ENCODE results near the gene RAB6B. TPM values are rescaled to one million over a fixed set of nuclear protein-coding genes. Genes with fewer than 3 reads are reported as not detected.

Gene RAB6B
- total RNA-seq, 2 donors from 2014 or later, result 3.3 to 8.3 TPM

- DNase-seq, result no peak
- ATAC-seq, result no peak
- intact Hi-C loops (cut with DNase I, micrococcal nuclease), result no loop called here
Measured at GRCh38 chr3:133851266-133851906, 44.3 kb downstream of the RAB6B start.

DNA sequence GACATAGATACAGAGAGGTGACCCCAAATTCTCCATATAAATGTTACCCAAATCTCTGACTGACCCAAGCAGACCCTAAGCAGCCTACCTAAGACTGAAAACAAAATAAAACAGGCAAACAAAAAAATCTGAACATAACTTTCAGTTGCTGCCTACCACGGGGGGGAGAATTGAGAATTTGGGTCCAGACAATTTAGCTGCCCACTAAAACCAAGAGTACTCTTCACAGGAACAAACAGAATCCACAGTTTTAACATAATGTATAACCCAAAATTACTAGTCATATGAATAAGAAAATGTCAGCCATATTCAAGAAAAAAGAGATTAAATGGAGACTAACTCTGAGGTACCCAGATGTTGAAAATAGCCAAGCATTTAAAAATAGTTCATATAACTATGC, 45.6 kb downstream of the RAB6B start:
- ATAC-seq (no peak), DNase-seq (no peak)
- intact Hi-C loops (cut with DNase I, micrococcal nuclease), result no loop called here

- ATAC-seq (no peak), DNase-seq (no peak)
- intact Hi-C loops (cut with DNase I, micrococcal nuclease), result no loop called here
Measured at GRCh38 chr3:133849346-133849745, 46.3 kb downstream of the RAB6B start.

DNA sequence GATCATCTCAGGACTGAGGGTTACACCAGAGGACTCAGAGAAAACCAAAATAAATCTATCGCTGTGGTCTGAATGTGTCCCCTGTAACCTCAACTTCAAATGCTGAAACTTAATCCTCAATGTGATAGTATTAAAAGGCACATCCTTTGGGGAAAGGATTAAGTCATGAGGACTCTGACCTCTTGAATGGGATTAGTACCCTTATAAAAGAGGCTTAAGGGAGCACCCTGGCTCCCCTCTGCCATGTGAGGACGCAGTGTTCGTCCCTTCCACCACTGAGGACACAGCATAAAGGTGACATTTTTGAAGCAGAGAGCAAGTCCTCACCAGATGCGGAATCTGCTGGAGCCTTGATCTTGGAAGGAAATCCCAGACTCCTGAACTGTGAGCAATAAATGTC, 50.6 kb downstream of the RAB6B start:
- intact Hi-C loops (cut with DNase I, micrococcal nuclease), result no loop called here
- ATAC-seq, result no peak
- DNase-seq, result no peak

DNA sequence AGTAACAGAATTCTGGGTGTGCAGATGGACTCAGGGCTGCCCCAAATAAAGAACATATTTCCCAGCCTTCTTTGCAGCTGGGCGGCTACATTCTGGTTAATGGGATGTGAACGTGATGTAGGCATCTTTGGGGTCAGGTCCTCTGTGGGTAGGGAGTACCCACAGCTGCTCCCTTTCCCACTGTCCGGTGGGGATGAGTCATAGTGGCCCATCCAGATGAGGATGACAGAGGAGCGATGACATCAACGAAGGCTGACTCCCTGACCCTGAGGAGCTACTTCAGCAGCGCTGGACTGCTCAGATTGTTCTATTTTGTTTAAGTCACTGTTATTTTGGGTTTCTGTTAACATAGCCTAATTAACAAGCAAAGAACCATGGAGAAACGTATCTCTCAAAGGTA, 52.0 kb downstream of the RAB6B start:
- DNase-seq (no peak), ATAC-seq (no peak)
- intact Hi-C loops (cut with DNase I, micrococcal nuclease), result no loop called here

- no peak for ATAC-seq
- intact Hi-C loops (cut with DNase I, micrococcal nuclease), result no loop called here
- DNase-seq, result no peak
Measured at GRCh38 chr3:133842158-133842557, 53.5 kb downstream of the RAB6B start.

GRCh38 chr3:133841196-133841595, 54.5 kb downstream of the RAB6B start:
- DNase-seq (no peak), ATAC-seq (no peak)
- intact Hi-C loops (cut with DNase I, micrococcal nuclease), result no loop called here

- DNase-seq, result no peak
- intact Hi-C loops (cut with DNase I, micrococcal nuclease), result no loop called here
Measured at GRCh38 chr3:133840767-133841166, 54.9 kb downstream of the RAB6B start.

GRCh38 chr3:133840055-133840737, 55.5 kb downstream of the RAB6B start:
- intact Hi-C loops (cut with DNase I, micrococcal nuclease), result no loop called here
- DNase-seq (no peak), ATAC-seq (no peak)

More at GRCh38 chr3:133840767-133841166, 54.9 kb downstream of the RAB6B start:
- no peak for ATAC-seq

GRCh38 chr3:133838916-133839800, 56.5 kb downstream of the RAB6B start:
- intact Hi-C loops (cut with DNase I, micrococcal nuclease), result no loop called here
- no peak for DNase-seq
- no peak for ATAC-seq

- DNase-seq, result no peak
- no peak for ATAC-seq
- intact Hi-C loops (cut with DNase I, micrococcal nuclease), result no loop called here
Measured at GRCh38 chr3:133838296-133838789, 57.3 kb downstream of the RAB6B start.

- intact Hi-C loops (cut with DNase I, micrococcal nuclease), result no loop called here
Measured at GRCh38 chr3:133837487-133838295, 58.0 kb downstream of the RAB6B start.

DNA sequence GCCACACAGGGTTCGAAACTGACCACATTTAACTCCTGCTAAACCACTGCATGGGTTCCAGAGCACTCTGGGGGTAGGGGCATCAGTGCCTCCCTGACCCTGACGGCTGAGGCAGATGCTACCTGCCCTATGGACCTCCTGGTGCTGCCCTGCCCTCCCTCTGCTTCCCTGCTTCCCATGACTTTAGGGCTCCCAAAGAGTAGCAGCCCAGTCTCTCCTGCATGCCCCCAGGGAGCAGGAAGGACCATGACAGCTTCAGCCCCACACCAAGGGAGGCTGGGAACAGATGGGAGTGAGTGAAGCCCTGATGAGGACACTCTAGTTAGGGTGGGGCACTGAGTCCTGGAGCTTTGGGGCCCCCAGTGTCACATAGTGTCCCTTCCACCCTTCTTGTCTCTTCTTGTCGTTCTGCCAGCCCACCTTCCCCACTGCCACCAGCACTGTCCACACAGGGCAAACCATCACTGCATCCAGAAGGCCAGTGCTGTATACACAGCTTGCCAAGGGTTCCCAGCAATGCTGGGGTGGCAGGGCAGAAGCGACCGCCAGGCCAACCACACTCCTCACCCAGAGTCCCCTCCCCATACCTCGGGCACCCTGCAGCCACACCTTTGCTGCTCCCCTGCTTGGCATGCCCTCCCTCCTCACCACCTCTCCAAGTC, 59.1 kb downstream of the RAB6B start:
- intact Hi-C loops (cut with DNase I, micrococcal nuclease), result no loop called here
- DNase-seq (no peak), ATAC-seq (no peak)

More at GRCh38 chr3:133837487-133838295, 58.0 kb downstream of the RAB6B start:
- ATAC-seq, result no peak
- DNase-seq, result no peak

DNA sequence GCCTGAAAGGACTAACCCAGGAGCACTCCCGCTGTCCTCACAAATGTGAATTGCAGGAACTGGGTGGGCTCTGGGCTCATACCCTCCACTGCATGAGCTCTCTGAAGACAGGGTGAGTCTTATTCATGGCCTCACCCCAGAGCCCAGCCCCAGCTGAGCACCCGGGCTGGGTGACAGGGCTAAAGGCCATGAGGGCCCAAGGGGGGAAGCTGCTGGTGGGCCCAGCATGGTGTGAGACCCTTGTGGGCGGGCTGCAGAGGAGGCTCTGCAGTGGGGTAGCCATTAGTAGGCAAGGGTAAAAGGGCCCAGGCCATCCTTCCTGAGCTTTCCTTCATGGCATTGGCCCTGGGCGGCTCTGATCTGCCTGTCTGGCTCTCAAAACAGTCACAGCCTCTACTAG, 59.7 kb downstream of the RAB6B start:
- DNase-seq, result no peak
- intact Hi-C loops (cut with DNase I, micrococcal nuclease), result no loop called here
- no peak for ATAC-seq

DNA sequence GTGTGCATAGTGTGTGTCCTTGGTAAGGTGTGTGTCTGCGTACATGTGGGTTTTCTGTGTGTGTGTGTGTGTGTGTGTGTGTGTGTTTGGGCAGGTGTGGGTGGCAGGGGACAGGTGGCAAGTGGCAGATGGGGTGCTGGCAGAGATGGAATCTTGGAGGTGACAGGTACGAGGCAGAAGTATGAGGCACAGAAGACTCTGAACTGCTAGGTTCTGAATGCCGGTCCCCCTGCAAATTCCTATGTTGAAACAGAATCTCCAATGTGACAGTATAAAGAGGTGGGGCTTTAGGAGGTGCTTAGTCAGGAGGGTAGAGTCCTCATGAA, 60.3 kb downstream of the RAB6B start:
- intact Hi-C loops (cut with DNase I, micrococcal nuclease), result no loop called here
- ATAC-seq, result no peak
- DNase-seq, result no peak

GRCh38 chr3:133834621-133835417, 60.9 kb downstream of the RAB6B start:
- DNase-seq (no peak), ATAC-seq (no peak)
- intact Hi-C loops (cut with DNase I, micrococcal nuclease), result no loop called here

- DNase-seq, result no peak
- intact Hi-C loops (cut with DNase I, micrococcal nuclease), result no loop called here
- no peak for ATAC-seq
Measured at GRCh38 chr3:133833880-133834620, 61.6 kb downstream of the RAB6B start.
